IMR-90 (cell line): Measurements from ENCODE around the gene RAD51B. TPM values are rescaled to one million over a fixed set of nuclear protein-coding genes. Genes with fewer than 3 reads are reported as not detected.

Experiments
- ATAC-seq: fragments of 200-7000 bp; cut with Tn5 transposase; 2 replicates; pipeline ENCODE4 v1.9.1; 2020; ENCODE audit warnings: low read depth, mild to moderate bottlenecking, moderate library complexity
- BruUV-seq: library from RNA; stranded (reverse); fragments of 400-500 nt; replicated peaks from 2 replicates; lab custom pipeline; 2021; lab: Mats Ljungman, UMichigan
- CTCF ChIA-PET: fragments of 300-600 bp; formaldehyde crosslinking; extraction: SDS; loops from one replicate; lab custom pipeline; 2021; ENCODE audit warnings: antibody characterized with exemption; lab: Yijun Ruan, JAX
- POLR2A ChIA-PET: fragments of 300-600 bp; sonication (Branson Sonifier 250); formaldehyde crosslinking; loops from one replicate; lab custom pipeline; 2022; ENCODE audit warnings: antibody characterized with exemption; ENCODE audit not compliant: unreplicated experiment; lab: Charles Lee
- DNase-seq: peaks from one replicate; pipeline ENCODE4 v3.0.0; 2013
- H2AFZ ChIP-seq: replicated peaks from 2 replicates; pipeline ENCODE3; 2013; ENCODE audit warnings: low read length, mild to moderate bottlenecking; ENCODE audit not compliant: poor library complexity
- H2AK5ac ChIP-seq: 2 replicates; pipeline ENCODE4 v1.6.1; 2013; ENCODE audit warnings: low read depth, low read length, inconsistent platforms
- H2AK9ac ChIP-seq: replicated peaks from 2 replicates; pipeline ENCODE3; 2013; ENCODE audit warnings: mild to moderate bottlenecking, low read depth, low read length, moderate library complexity; ENCODE audit not compliant: poor library complexity
- H2BK120ac ChIP-seq: 2 replicates; pipeline ENCODE4 v1.6.1; 2013; ENCODE audit warnings: low read depth, low read length, inconsistent platforms
- H2BK15ac ChIP-seq: 3 replicates; pipeline ENCODE4 v1.6.1; 2013; ENCODE audit warnings: low read depth, low read length, inconsistent platforms
- H2BK20ac ChIP-seq: 2 replicates; pipeline ENCODE4 v1.6.1; 2013; ENCODE audit warnings: low read depth, mild to moderate bottlenecking, inconsistent platforms, low read length, moderate library complexity
- H2BK5ac ChIP-seq: 2 replicates; pipeline ENCODE4 v1.6.1; 2013; ENCODE audit warnings: mild to moderate bottlenecking, low read depth, low read length, inconsistent platforms; ENCODE audit not compliant: poor library complexity, severe bottlenecking
- H3K14ac ChIP-seq: replicated peaks from 2 replicates; pipeline ENCODE4 v1.6.1; 2013; ENCODE audit warnings: low read depth, low read length, inconsistent platforms
- H3K18ac ChIP-seq: 2 replicates; pipeline ENCODE4 v1.6.1; 2013; ENCODE audit warnings: low read depth, low read length, control low read depth
- H3K23ac ChIP-seq: 2 replicates; pipeline ENCODE4 v1.6.1; 2013; ENCODE audit warnings: low read depth, low read length, inconsistent platforms
- H3K27ac ChIP-seq: 2 replicates; pipeline ENCODE4 v1.5.1; 2013; ENCODE audit warnings: mild to moderate bottlenecking, control low read depth, low read length; ENCODE audit not compliant: insufficient read depth
- H3K27me3 ChIP-seq: 2 replicates; pipeline ENCODE4 v1.6.1; 2013; ENCODE audit warnings: low read length; ENCODE audit not compliant: control insufficient read depth, insufficient read depth
- H3K36me3 ChIP-seq: 2 replicates; pipeline ENCODE4 v1.6.1; 2013; ENCODE audit warnings: low read length, mixed read lengths; ENCODE audit not compliant: control insufficient read depth, insufficient read depth
- H3K4ac ChIP-seq: 2 replicates; pipeline ENCODE4 v1.6.1; 2013; ENCODE audit warnings: low read depth, low read length, inconsistent platforms
- H3K4me1 ChIP-seq: 2 replicates; pipeline ENCODE4 v1.6.1; 2013; ENCODE audit warnings: low read length, mixed read lengths; ENCODE audit not compliant: control insufficient read depth, insufficient read depth
- H3K4me2 ChIP-seq: 2 replicates; pipeline ENCODE4 v1.6.1; 2013; ENCODE audit warnings: low read depth, mild to moderate bottlenecking, control low read depth, low read length, moderate library complexity
- H3K4me3 ChIP-seq: 2 replicates; pipeline ENCODE4 v1.5.1; 2013; ENCODE audit warnings: low read depth, mild to moderate bottlenecking, control low read depth, low read length, moderate library complexity; ENCODE audit not compliant: insufficient read depth
- H3K56ac ChIP-seq: 2 replicates; pipeline ENCODE4 v1.6.1; 2013; ENCODE audit warnings: low read length, inconsistent platforms; ENCODE audit not compliant: insufficient read depth; ENCODE audit errors: extremely low read depth
- H3K79me1 ChIP-seq, 2 experiments: 2 replicates each; pipeline ENCODE4 v1.6.1; 2013; ENCODE audit warnings: low read length in 2 of 2, inconsistent platforms in 1 of 2, low read depth in 1 of 2
- H3K9ac ChIP-seq: 2 replicates; pipeline ENCODE4 v1.6.1; 2013; ENCODE audit warnings: low read depth, low read length, control low read depth
- H3K9me1 ChIP-seq: 2 replicates; pipeline ENCODE4 v1.6.1; 2013; ENCODE audit warnings: low read length, inconsistent platforms; ENCODE audit not compliant: insufficient read depth
- H3K9me3 ChIP-seq: 2 replicates; pipeline ENCODE4 v1.6.1; 2013; ENCODE audit warnings: low read length; ENCODE audit not compliant: control insufficient read depth, insufficient read depth
- H4K20me1 ChIP-seq: 2 replicates; pipeline ENCODE4 v1.6.1; 2013; ENCODE audit warnings: low read length, inconsistent platforms; ENCODE audit not compliant: insufficient read depth
- H4K5ac ChIP-seq: 2 replicates; pipeline ENCODE4 v1.6.1; 2013; ENCODE audit warnings: mild to moderate bottlenecking, low read depth, low read length, control low read depth
- H4K8ac ChIP-seq, 2 experiments: 2 replicates each; pipeline ENCODE4 v1.6.1; 2013; ENCODE audit warnings: low read depth in 2 of 2, low read length in 2 of 2, control low read depth in 1 of 2, inconsistent platforms in 1 of 2
- H4K91ac ChIP-seq: 2 replicates; pipeline ENCODE4 v1.6.1; 2013; ENCODE audit warnings: low read depth, low read length, inconsistent platforms; ENCODE audit not compliant: insufficient read depth
- FOS ChIP-seq: fragments of 150-350 bp; IDR thresholded peaks from 2 replicates; pipeline ENCODE4 v1.6.1; 2016; ENCODE audit warnings: low read depth, low read length
- MAZ ChIP-seq: IDR thresholded peaks from 2 replicates; pipeline ENCODE4 v1.6.1; 2012; ENCODE audit warnings: low read depth, mild to moderate bottlenecking, low read length, improper control_type of control experiment, moderate library complexity, borderline replicate concordance
- SMC3 ChIP-seq: fragments of 150-350 bp; IDR thresholded peaks from 2 replicates; pipeline ENCODE4 v1.6.1; 2016; ENCODE audit warnings: low read depth, mild to moderate bottlenecking, antibody characterized with exemption, low read length, moderate library complexity
- WGBS, 2 experiments: methylation state at CpG; one replicate each; pipeline versions ENCODE4 v1.1.5 to v1.1.7; 2013; ENCODE audit warnings: missing lambda C conversion rate in 2 of 2; ENCODE audit not compliant: insufficient read length in 1 of 2; ENCODE audit errors: extremely low coverage in 2 of 2; 5-methylcytosine and 5-hydroxymethylcytosine counted together
- dilution Hi-C: fragments of 300-500 bp; cut with HindIII; formaldehyde crosslinking; loops from one replicate; pipeline ENCODE4 v1.14.3; 2018; ENCODE audit warnings: low sequenced_read_pairs; ENCODE audit not compliant: unreplicated experiment
- in situ Hi-C: fragments of 300-500 bp; cut with MboI; formaldehyde crosslinking; loops from 3 replicates; pipeline ENCODE4 v1.14.3; 2019; ENCODE audit warnings: low sequenced_read_pairs, inconsistent platforms, mixed read lengths
- intact Hi-C: fragments of 100-400 bp; cut with micrococcal nuclease; formaldehyde crosslinking; loops from 2 replicates; pipeline ENCODE4 v1.10.0; 2022
- polyA plus RNA-seq, 3 experiments: library from polyadenylated mRNA; depleted of rRNA; stranded (reverse); fragments of >200 nt; gene quantifications; 2 replicates each; pipeline ENCODE4 v1.2.3, GENCODE V29; 2012; ENCODE audit warnings: low replicate concordance in 1 of 3
- total RNA-seq: library from RNA; depleted of rRNA; stranded (reverse); fragments of >200 nt; gene quantifications from 2 replicates; pipeline ENCODE4 v1.2.3, GENCODE V29; 2012

The RAD51B gene
- total and polyA plus RNA-seq, 2 of the 4 experiments (the other 2 are of a cell fraction), result 5.1 to 18.8 TPM

DNA sequence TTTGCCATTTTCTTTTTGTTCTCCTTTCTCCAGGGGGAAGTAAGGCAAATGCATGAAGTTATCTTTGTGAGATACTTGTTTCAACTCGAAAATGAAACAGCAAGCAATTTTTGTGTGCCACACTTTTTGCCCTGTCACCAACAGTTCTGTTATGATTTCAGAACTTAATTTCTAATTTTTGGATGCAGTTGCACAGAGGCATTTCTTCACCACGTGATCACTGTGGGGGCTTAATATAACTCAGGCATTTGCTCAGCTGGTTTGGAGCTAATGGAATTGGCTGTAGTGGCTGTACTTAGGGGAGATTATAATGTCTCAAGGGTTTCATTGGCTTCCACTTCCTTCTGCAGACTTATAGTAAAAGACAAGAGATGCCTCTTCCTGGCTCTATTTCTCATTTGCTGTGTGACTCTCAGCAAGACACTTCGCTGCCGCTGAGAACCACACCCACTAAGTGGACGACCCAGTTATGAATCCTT lies 452.4 kb downstream of the RAD51B start:
- Histone ChIP-seq H3K79me1 (no peaks in the 10 kb centered on the region), H2AK5ac (no peak overlapping the region), H3K9ac (no peak overlapping the region), H3K9me3 (no peaks in the 10 kb centered on the region), H3K18ac (no peak overlapping the region), H2BK15ac (no peak overlapping the region), H2AK9ac (no peak overlapping the region), H3K14ac (no peak overlapping the region), H3K27ac (no peak overlapping the region), H3K36me3 (no peaks in the 10 kb centered on the region), H3K4me2 (no peak overlapping the region), H3K4me3 (no peak overlapping the region), H4K20me1 (no peaks in the 10 kb centered on the region), H2BK5ac (no peak overlapping the region), H3K4me1 (no peaks in the 10 kb centered on the region), H3K9me1 (no peaks in the 10 kb centered on the region), H3K4ac (no peak overlapping the region), H3K23ac (no peak overlapping the region), H2BK20ac (no peak overlapping the region), H3K27me3 (no peaks in the 10 kb centered on the region), H4K8ac (no peak overlapping the region), H3K56ac (no peak overlapping the region), H4K5ac (no peak overlapping the region), H2AFZ (no peak overlapping the region), H2BK120ac (no peak overlapping the region), H4K91ac (no peak overlapping the region)
- BruUV-seq, result no TSS peak
- 75% methylated on average over 1 of the region's 5 CpGs; no CpG with 5 or more reads in 1 of the 2 experiments for WGBS, 2 experiments
- no peak for TF ChIP-seq SMC3
- no peak for TF ChIP-seq MAZ
- TF ChIP-seq FOS, result no peak
- POLR2A ChIA-PET, result no interaction called here
- intact Hi-C loops (no loop called here), in situ Hi-C loops (no loop called here), dilution Hi-C loops (no loop called here)
- ATAC-seq, result no peak
- CTCF ChIA-PET, result interaction anchor here (0.6 kb wide), 1 partner anchor 91 kb away, joined by 4 read pairs; no protein-coding TSS in a partner anchor
- DNase-seq, result no peak
